B cell (primary cell): ENCODE measurements around the gene PTPRT. TPM values are rescaled to one million over a fixed set of nuclear protein-coding genes. Genes with fewer than 3 reads are reported as not detected.

Experiments
- ATAC-seq: fragments of 200-7000 bp; cut with Tn5 transposase; one replicate; pipeline ENCODE4 v1.10.0; 2021; ENCODE audit warnings: low read depth, mild to moderate bottlenecking, moderate number of reproducible peaks, moderate library complexity
- CTCF ChIA-PET: fragments of 350-600 bp; sonication (Branson Sonifier 250); formaldehyde crosslinking; loops from one replicate; lab custom pipeline; 2021; ENCODE audit warnings: antibody characterized with exemption, inconsistent platforms; lab: Charles Lee
- POLR2A ChIA-PET: fragments of 350-600 bp; sonication (Branson Sonifier 250); formaldehyde crosslinking; loops from one replicate; lab custom pipeline; 2021; ENCODE audit warnings: antibody characterized with exemption; lab: Charles Lee
- DNase-seq: peaks from one replicate; pipeline ENCODE4 v3.0.0; 2013
- H2AFZ ChIP-seq: 2 replicates; pipeline ENCODE4 v1.6.1; 2012; ENCODE audit warnings: mild to moderate bottlenecking, low read depth, low read length; ENCODE audit not compliant: insufficient read depth, poor library complexity, severe bottlenecking
- H3K27ac ChIP-seq, 2 donors: 1 replicate in 1 of 2; 2 replicates in 1 of 2; pipeline ENCODE4 v1.5.1; 2012 to 2013; ENCODE audit warnings: low read length in 2 of 2, mild to moderate bottlenecking in 2 of 2, moderate library complexity in 1 of 2
- H3K27me3 ChIP-seq, 4 experiments: fragments of 200-600 bp in 1 of 4; sonication (generic) in 1 of 4; replicated peaks in 1 of 4; 1 replicate in 2 of 4; 2 replicates in 2 of 4; pipeline versions ENCODE4 v1.6.1 to v1.7.0; 2013 to 2016; ENCODE audit warnings: low read length in 3 of 4, mild to moderate bottlenecking in 2 of 4, mixed read lengths in 1 of 4, moderate library complexity in 1 of 4; ENCODE audit not compliant: insufficient read depth in 4 of 4, control insufficient read depth in 3 of 4; ENCODE audit errors: control extremely low read depth in 1 of 4
- H3K36me3 ChIP-seq, 2 experiments: replicated peaks in 1 of 2; 1 replicate in 1 of 2; 2 replicates in 1 of 2; pipeline versions ENCODE4 v1.6.1 to v1.7.1; 2013; ENCODE audit warnings: low read length in 1 of 2; ENCODE audit not compliant: insufficient read depth in 2 of 2, control insufficient read depth in 1 of 2; ENCODE audit errors: control extremely low read depth in 1 of 2, extremely low read depth in 1 of 2
- H3K4me1 ChIP-seq, 2 donors: fragments of 200-600 bp in 1 of 2; sonication (generic) in 1 of 2; 1 replicate in 1 of 2; 2 replicates in 1 of 2; pipeline versions ENCODE4 v1.5.1 to v1.6.1; 2013 to 2017; ENCODE audit warnings: low read length in 2 of 2; ENCODE audit not compliant: control insufficient read depth in 2 of 2, insufficient read depth in 2 of 2
- H3K4me2 ChIP-seq: replicated peaks from 2 replicates; pipeline ENCODE3; 2012; ENCODE audit warnings: mild to moderate bottlenecking, low read depth, low read length; ENCODE audit not compliant: poor library complexity, severe bottlenecking
- H3K4me3 ChIP-seq, 5 experiments: fragments of 200-600 bp in 1 of 5; sonication (generic) in 1 of 5; 1 replicate in 3 of 5; 2 replicates in 2 of 5; pipeline versions ENCODE4 v1.5.1 to v1.7.0; 2011 to 2016; ENCODE audit warnings: low read length in 4 of 5, mild to moderate bottlenecking in 4 of 5, low read depth in 2 of 5, control low read depth in 1 of 5, moderate library complexity in 1 of 5; ENCODE audit not compliant: insufficient read depth in 1 of 5; ENCODE audit errors: control extremely low read depth in 1 of 5, extremely low read depth in 1 of 5
- H3K79me2 ChIP-seq: fragments of 200-600 bp; sonication (generic); one replicate; pipeline ENCODE4 v1.6.0; 2016; ENCODE audit warnings: low read length; ENCODE audit not compliant: control insufficient read depth, insufficient read depth
- H3K9ac ChIP-seq: fragments of 200-600 bp; sonication (generic); 2 replicates; pipeline ENCODE4 v1.6.1; 2017; ENCODE audit warnings: mild to moderate bottlenecking, low read length, moderate library complexity
- H3K9me3 ChIP-seq, 3 donors: one replicate each; pipeline versions ENCODE4 v1.6.1 to v1.7.1; 2013; ENCODE audit warnings: low read length in 2 of 3; ENCODE audit not compliant: control insufficient read depth in 2 of 3, insufficient read depth in 1 of 3; ENCODE audit errors: control extremely low read depth in 1 of 3
- H4K20me1 ChIP-seq: 2 replicates; pipeline ENCODE4 v1.6.0; 2012; ENCODE audit warnings: mild to moderate bottlenecking, low read length; ENCODE audit not compliant: insufficient read depth, control insufficient read depth, poor library complexity, severe bottlenecking
- H3K27ac Mint-ChIP-seq: one replicate; pipeline ENCODE4 v1.8.0; 2021; ENCODE audit warnings: mixed read lengths
- H3K27me3 Mint-ChIP-seq: one replicate; pipeline ENCODE4 v1.8.0; 2021; ENCODE audit warnings: mixed read lengths
- H3K4me1 Mint-ChIP-seq: one replicate; pipeline ENCODE4 v1.8.0; 2021; ENCODE audit warnings: mixed read lengths
- H3K4me3 Mint-ChIP-seq: one replicate; pipeline ENCODE4 v1.8.0; 2021; ENCODE audit warnings: mixed read lengths
- H3K9me3 Mint-ChIP-seq: one replicate; pipeline ENCODE4 v1.8.0; 2022; ENCODE audit warnings: mixed read lengths; ENCODE audit not compliant: insufficient read depth
- EZH2 ChIP-seq: IDR thresholded peaks from 2 replicates; pipeline ENCODE4 v1.6.1; 2012; ENCODE audit warnings: borderline replicate concordance, low read depth, mild to moderate bottlenecking, moderate library complexity, low read length; ENCODE audit not compliant: insufficient read depth, poor library complexity, severe bottlenecking
- WGBS: methylation state at CpG from one replicate; pipeline ENCODE4 v1.1.5; 2013; ENCODE audit warnings: missing lambda C conversion rate; ENCODE audit not compliant: insufficient coverage; 5-methylcytosine and 5-hydroxymethylcytosine counted together
- intact Hi-C: fragments of 100-400 bp; cut with micrococcal nuclease; formaldehyde crosslinking; loops from one replicate; pipeline ENCODE4 v1.10.0; 2022
- polyA plus RNA-seq: library from polyadenylated mRNA; depleted of rRNA; stranded (reverse); fragments of >200 nt; gene quantifications from 2 replicates; pipeline ENCODE4 v1.2.3, GENCODE V29; 2012
- total RNA-seq, 2 donors: library from RNA; stranded (reverse); fragments of 120-200 nt in 1 of 2; gene quantifications; 1 replicate in 1 of 2; 2 replicates in 1 of 2; pipeline versions ENCODE4 v1.2.3 to v1.2.4, GENCODE V29; 2013 to 2022
- TF ChIP-seq, protein P1 (sequence below): fragments of 200-600 bp; IDR thresholded peaks from one replicate; pipeline ENCODE4 v1.8.0; 2022; ENCODE audit warnings: antibody characterized with exemption, mild to moderate bottlenecking

The PTPRT gene
- total and polyA plus RNA-seq, 2 donors (not counting 1 experiment from before 2014, with no cell fraction given): not detected

DNA sequence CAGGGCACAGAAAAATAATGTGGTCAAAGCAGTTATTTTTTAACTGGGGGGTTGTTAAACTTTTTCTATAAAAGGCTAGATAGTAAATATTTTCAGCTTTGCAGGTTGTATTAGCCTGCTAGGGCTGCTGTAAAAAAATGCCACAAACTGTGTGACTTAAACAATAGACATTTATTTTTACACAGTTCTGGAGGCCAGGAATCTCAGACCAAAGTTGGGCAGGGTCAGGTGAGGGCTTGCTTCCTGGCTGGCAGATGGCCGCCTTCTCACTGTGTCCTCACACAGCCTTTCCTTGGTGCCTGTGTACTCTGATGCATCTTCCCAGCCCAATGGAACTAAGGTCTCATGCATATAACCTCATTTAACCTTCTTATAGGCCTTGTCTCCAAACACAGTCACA is 294.7 kb downstream of the PTPRT start:
- Histone ChIP-seq H3K27me3 (no peaks in the 10 kb centered on the region), H3K36me3 (no peaks in the 10 kb centered on the region), H4K20me1 (no peaks in the 10 kb centered on the region), H3K79me2 (no peaks in the 10 kb centered on the region), H3K4me3 (no peak overlapping the region), H3K9ac (no peak overlapping the region), H3K9me3 (peaks cover 0 to 9% (median 0%) of the 10 kb centered on the region in 3 donors), H2AFZ (no peak overlapping the region), H3K4me2 (no peak overlapping the region), H3K27ac (no peak overlapping the region), H3K4me1 (no peaks in the 10 kb centered on the region)
- ChIA-PET POLR2A (no interaction called here), CTCF (no interaction called here)
- no peaks in the 10 kb centered on the region for H3K27me3 Mint-ChIP-seq
- H3K27ac Mint-ChIP-seq: no peak overlapping the region
- H3K4me3 Mint-ChIP-seq: no peak overlapping the region
- TF ChIP-seq EZH2: no peak
- TF ChIP-seq, protein P1, sequence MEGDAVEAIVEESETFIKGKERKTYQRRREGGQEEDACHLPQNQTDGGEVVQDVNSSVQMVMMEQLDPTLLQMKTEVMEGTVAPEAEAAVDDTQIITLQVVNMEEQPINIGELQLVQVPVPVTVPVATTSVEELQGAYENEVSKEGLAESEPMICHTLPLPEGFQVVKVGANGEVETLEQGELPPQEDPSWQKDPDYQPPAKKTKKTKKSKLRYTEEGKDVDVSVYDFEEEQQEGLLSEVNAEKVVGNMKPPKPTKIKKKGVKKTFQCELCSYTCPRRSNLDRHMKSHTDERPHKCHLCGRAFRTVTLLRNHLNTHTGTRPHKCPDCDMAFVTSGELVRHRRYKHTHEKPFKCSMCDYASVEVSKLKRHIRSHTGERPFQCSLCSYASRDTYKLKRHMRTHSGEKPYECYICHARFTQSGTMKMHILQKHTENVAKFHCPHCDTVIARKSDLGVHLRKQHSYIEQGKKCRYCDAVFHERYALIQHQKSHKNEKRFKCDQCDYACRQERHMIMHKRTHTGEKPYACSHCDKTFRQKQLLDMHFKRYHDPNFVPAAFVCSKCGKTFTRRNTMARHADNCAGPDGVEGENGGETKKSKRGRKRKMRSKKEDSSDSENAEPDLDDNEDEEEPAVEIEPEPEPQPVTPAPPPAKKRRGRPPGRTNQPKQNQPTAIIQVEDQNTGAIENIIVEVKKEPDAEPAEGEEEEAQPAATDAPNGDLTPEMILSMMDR: no peak
- 100% methylated on average over 1 of the region's 1 CpG for WGBS
- intact Hi-C loops: no loop called here
- DNase-seq (no peak), ATAC-seq (no peak)
- peaks cover 3% of the 10 kb centered on the region for H3K9me3 Mint-ChIP-seq
- no peaks in the 10 kb centered on the region for H3K4me1 Mint-ChIP-seq

DNA sequence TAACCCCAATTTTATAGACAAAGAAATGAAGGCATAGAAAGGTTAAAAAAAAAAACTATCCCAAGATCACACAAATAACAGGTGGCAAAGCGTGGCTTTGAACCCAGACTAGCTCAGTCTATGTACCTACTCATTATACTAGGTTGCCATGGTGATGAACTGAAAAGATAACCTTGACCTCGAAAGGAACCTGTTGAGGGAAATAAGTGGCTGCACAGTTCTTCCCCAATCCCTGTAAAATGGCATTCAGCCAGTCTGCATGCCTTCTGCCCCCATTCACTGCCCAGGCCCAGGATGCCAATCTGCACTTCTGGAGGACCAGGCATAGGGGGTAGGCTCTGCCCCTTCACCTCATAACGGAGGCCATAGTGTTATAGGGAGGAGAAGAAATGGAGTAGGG is 295.2 kb downstream of the PTPRT start:
- 67% methylated on average over 1 of the region's 3 CpGs for WGBS
- Histone ChIP-seq H2AFZ (no peak overlapping the region), H4K20me1 (no peaks in the 10 kb centered on the region), H3K9ac (no peak overlapping the region), H3K27ac (no peak overlapping the region), H3K36me3 (no peaks in the 10 kb centered on the region), H3K9me3 (peaks cover 0 to 9% (median 0%) of the 10 kb centered on the region in 3 donors), H3K79me2 (no peaks in the 10 kb centered on the region), H3K4me3 (no peak overlapping the region), H3K4me2 (no peak overlapping the region), H3K4me1 (no peaks in the 10 kb centered on the region), H3K27me3 (no peaks in the 10 kb centered on the region)
- H3K4me3 Mint-ChIP-seq: no peak overlapping the region
- DNase-seq (no peak), ATAC-seq (no peak)
- peaks cover 3% of the 10 kb centered on the region for H3K9me3 Mint-ChIP-seq
- ChIA-PET POLR2A (no interaction called here), CTCF (no interaction called here)
- H3K27me3 Mint-ChIP-seq: no peaks in the 10 kb centered on the region
- H3K4me1 Mint-ChIP-seq: no peaks in the 10 kb centered on the region
- intact Hi-C loops: no loop called here
- no peak overlapping the region for H3K27ac Mint-ChIP-seq
- TF ChIP-seq, protein P1: no peak
- TF ChIP-seq EZH2: no peak
